ENCODE measurements around the gene CACNA2D4.

The CACNA2D4 gene

DNA sequence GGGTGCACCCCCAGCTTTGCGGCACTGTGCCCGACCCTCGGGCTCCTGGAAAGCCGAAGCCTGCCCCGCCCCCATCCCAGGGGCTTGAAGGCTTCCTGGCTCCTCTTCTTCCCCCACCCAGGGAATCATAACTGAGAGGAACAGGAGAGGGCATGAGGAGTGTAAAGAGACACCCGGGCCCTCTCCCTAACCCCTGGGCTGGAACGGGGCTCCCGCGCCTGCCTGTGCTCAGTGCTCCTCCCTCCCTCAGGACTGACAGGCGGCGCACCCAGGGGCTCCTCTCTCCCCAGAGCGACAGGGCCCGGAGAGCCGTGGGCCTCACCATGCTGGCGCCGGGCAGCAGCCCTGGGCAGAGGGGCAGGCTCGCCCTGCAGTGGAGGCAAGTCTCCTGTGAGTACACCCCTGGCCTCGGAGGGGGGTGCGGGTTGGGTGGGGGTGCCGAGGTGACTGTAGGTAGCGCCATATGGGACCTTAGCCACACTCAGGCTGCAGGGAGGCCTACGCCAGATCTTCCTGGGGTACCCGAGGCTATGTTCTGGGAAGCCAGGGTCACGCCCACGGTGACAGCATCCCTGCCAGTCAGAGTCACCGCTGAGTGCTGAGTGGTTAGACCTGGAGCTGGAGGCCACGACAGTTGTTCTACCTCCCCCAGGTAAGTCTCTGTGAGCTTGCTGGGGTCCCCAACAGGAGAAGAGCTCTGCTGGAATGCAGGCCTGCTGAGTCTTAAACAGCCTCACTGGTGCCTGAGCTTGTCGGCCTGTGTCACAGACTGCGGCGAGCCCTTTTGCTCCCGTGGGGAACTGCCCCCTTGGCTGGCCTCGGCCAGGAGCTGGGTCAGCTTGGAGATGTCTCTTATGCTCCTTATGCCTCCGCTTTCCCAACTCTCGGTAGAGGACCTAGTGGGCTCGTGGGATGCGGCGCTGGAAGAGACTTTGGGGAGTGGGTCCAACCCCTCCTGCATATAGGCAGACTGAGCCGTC, 90.3 kb downstream of the CACNA2D4 start:
- in situ Hi-C loops (cut with HindIII; ENCODE audit: low sequenced_read_pairs) = no loop called here
- no peak for DNase-seq (ENCODE audit: low read depth, low spot score)
- H3K4me3 ChIP-seq (ENCODE audit: low read depth, low read length) = no peak overlapping the region
- TF ChIP-seq, protein P1, sequence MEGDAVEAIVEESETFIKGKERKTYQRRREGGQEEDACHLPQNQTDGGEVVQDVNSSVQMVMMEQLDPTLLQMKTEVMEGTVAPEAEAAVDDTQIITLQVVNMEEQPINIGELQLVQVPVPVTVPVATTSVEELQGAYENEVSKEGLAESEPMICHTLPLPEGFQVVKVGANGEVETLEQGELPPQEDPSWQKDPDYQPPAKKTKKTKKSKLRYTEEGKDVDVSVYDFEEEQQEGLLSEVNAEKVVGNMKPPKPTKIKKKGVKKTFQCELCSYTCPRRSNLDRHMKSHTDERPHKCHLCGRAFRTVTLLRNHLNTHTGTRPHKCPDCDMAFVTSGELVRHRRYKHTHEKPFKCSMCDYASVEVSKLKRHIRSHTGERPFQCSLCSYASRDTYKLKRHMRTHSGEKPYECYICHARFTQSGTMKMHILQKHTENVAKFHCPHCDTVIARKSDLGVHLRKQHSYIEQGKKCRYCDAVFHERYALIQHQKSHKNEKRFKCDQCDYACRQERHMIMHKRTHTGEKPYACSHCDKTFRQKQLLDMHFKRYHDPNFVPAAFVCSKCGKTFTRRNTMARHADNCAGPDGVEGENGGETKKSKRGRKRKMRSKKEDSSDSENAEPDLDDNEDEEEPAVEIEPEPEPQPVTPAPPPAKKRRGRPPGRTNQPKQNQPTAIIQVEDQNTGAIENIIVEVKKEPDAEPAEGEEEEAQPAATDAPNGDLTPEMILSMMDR (IDR thresholded peaks at IDR 0.05; ENCODE audit: low read depth, low read length) = no peak

DNA sequence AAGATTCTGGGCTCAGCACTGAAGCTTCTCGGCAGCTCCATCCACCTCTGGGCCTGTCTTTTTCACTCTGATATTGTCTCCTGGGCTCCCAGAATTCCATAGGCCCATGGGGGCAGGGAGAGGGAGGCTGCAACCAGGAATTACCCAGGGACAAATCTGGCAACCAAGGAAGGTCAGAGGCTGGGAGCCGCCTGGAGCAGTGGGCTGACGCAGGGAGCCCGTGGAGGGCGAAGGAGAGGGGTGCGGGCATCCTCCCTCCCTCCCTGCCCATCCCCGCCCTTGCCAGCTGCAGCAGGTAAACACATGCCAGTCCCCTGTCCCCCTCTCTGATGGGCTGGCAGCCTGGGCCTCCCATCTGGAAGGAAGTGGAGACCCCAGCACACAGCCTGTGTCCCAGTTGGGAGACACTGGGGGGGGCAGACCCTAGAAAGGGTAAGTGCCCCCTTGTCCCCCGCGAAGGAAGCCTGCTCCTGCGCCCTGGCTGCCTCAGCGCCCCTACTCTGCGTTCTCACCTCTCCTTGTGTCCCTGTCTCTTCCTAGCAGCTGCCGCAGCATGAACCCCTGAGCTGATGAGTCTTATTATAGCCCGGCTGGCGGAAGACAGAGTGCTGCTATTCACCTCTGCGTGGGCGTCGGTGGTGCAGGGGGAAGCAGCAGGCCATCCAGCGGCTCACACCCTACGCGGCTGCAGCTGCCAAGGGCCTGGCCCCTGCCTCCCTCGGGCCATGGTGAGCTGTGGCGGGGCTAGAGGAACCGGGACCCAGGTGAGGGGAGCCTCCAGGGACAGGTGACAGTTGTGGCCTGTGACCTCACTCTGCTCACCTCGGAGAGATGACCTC, 91.4 kb downstream of the CACNA2D4 start:
- no peak for DNase-seq (ENCODE audit: low read depth, low spot score)
- TF ChIP-seq, protein P1 (IDR thresholded peaks at IDR 0.05; ENCODE audit: low read depth, low read length) = no peak
- in situ Hi-C loops (cut with HindIII; ENCODE audit: low sequenced_read_pairs) = no loop called here
- no peak overlapping the region for H3K4me3 ChIP-seq (ENCODE audit: low read depth, low read length)

- TF ChIP-seq, protein P1 (IDR thresholded peaks at IDR 0.05; ENCODE audit: low read depth, low read length) = no peak
- H3K4me3 ChIP-seq (ENCODE audit: low read depth, low read length) = no peak overlapping the region
- in situ Hi-C loops (cut with HindIII; ENCODE audit: low sequenced_read_pairs) = no loop called here
- DNase-seq (ENCODE audit: low read depth, low spot score) = no peak
These were observed 92.1 kb downstream of the CACNA2D4 start for GRCh38 chr12:1826401-1826800.

DNA sequence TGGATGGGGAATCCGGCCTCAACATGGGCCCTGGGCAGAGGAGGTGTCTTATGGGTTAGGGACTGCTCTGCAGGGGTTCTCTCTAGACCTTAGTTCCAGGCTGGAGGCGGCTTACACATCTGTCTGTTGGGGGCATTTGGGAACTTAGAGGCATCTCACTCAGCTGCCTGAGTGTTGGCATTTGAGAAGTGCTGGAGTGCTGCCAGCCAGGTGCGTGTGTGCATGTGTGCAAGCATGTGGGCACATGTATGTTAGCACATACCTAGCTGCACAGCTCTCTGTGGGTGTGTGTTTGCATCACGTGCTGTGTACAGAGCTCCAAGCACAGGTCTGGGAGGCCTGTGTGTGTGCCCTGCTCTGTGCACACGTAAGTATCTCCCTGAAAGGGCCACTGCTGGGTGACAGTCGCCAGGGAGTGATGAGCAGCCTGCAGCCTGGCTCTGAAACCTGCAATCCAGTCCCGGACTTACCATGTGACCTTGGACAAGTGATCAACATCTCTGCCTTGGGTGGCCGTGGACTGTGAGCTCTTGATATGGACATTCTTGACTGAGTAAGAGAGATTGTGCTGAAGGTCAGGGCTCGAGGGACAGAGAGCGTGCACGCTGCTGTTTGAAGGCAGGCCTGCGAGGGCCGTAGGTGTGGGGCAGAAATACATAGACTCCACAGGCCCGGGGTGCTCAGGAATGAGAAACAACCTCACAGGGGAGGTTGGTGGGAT, 92.9 kb downstream of the CACNA2D4 start:
- in situ Hi-C loops (cut with HindIII; ENCODE audit: low sequenced_read_pairs) = no loop called here
- TF ChIP-seq, protein P1 (IDR thresholded peaks at IDR 0.05; ENCODE audit: low read depth, low read length) = no peak
- H3K4me3 ChIP-seq (ENCODE audit: low read depth, low read length) = no peak overlapping the region
- DNase-seq (ENCODE audit: low read depth, low spot score) = no peak

DNA sequence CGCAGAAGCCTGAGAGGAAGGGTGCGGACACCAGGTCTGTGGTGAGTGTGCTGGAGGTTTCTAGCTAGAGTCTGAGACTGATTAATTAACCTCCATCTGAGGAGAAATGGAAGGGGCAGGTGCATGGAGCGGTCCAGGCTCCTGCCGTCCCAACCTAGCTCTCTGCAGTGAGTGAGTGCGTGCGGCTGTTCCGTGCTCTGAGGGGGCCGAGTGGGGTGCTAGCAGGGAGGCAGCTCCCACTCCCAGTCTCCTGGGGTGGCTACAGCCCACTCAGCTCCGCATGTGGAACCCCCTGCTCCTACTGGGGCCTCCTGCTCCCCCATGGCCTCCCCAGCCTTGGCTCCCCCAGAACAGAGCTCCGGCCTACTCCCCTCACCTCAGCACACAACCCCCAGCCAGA, 95.2 kb downstream of the CACNA2D4 start:
- in situ Hi-C loops (cut with HindIII; ENCODE audit: low sequenced_read_pairs) = no loop called here
- TF ChIP-seq, protein P1 (IDR thresholded peaks at IDR 0.05; ENCODE audit: low read depth, low read length) = no peak
- no peak for DNase-seq (ENCODE audit: low read depth, low spot score)
- H3K4me3 ChIP-seq (ENCODE audit: low read depth, low read length) = no peak overlapping the region

GRCh38 chr12:1822699-1823098, 95.8 kb downstream of the CACNA2D4 start:
- DNase-seq (ENCODE audit: low read depth, low spot score) = no peak
- in situ Hi-C loops (cut with HindIII; ENCODE audit: low sequenced_read_pairs) = no loop called here
- TF ChIP-seq, protein P1 (IDR thresholded peaks at IDR 0.05; ENCODE audit: low read depth, low read length) = no peak
- H3K4me3 ChIP-seq (ENCODE audit: low read depth, low read length) = no peak overlapping the region

Data from astrocyte of the spinal cord (primary cell).